ENCODE data around the gene MON1B.
A peak's percentile ranks its signal among the peaks of the same experiment; 100 is the strongest.
"Not testable (repeated sequence)": the region's sequence is repeated elsewhere in the genome, so short reads cannot be mapped to it uniquely, and the experiment has no call there.

MON1B gene

GRCh38 chr16:77190478-77191258 lies at the start of gene MON1B:
Gene MON1B, plus strand, starts transcription at chr16:77191190. Its CDS starts 296 bp downstream, at chr16:77191486.
- DNase-seq (ENCODE audit: low read depth, low spot score), result peak; percentile 79

- DNase-seq (ENCODE audit: low read depth, low spot score), result no peak
Measured at GRCh38 chr16:77143364-77143763, 47.6 kb upstream of the MON1B start.

GRCh38 chr16:77148121-77148520 lies 42.9 kb upstream of the MON1B start:
- DNase-seq (ENCODE audit: low read depth, low spot score), result no peak

- DNase-seq (ENCODE audit: low read depth, low spot score), result no peak
Measured at GRCh38 chr16:77157346-77158058, 33.5 kb upstream of the MON1B start.

- DNase-seq (ENCODE audit: low read depth, low spot score), result no peak
Measured at GRCh38 chr16:77158293-77158692, 32.7 kb upstream of the MON1B start.

- no peak for DNase-seq (ENCODE audit: low read depth, low spot score)
Measured at GRCh38 chr16:77165006-77165405, 26.0 kb upstream of the MON1B start.

- DNase-seq (ENCODE audit: low read depth, low spot score), result not testable (repeated sequence)
Measured at GRCh38 chr16:77165536-77166236, 25.3 kb upstream of the MON1B start.

- no peak for DNase-seq (ENCODE audit: low read depth, low spot score)
Measured at GRCh38 chr16:77166726-77167125, 24.3 kb upstream of the MON1B start.

- DNase-seq (ENCODE audit: low read depth, low spot score), result no peak
Measured at GRCh38 chr16:77168901-77169300, 22.1 kb upstream of the MON1B start.

GRCh38 chr16:77169650-77170236 lies 21.2 kb upstream of the MON1B start:
- DNase-seq (ENCODE audit: low read depth, low spot score), result no peak

GRCh38 chr16:77170805-77171204 lies 20.2 kb upstream of the MON1B start:
- no peak for DNase-seq (ENCODE audit: low read depth, low spot score)

GRCh38 chr16:77171745-77172635 lies 19.0 kb upstream of the MON1B start:
- no peak for DNase-seq (ENCODE audit: low read depth, low spot score)

GRCh38 chr16:77172951-77173350 lies 18.0 kb upstream of the MON1B start:
- DNase-seq (ENCODE audit: low read depth, low spot score), result no peak

GRCh38 chr16:77183137-77183536 lies 7.9 kb upstream of the MON1B start:
- no peak for DNase-seq (ENCODE audit: low read depth, low spot score)

- DNase-seq (ENCODE audit: low read depth, low spot score), result not testable (repeated sequence)
Measured at GRCh38 chr16:77186298-77186697, 4.7 kb upstream of the MON1B start.

GRCh38 chr16:77190190-77190477 lies 856 bp upstream of the MON1B start:
- DNase-seq (ENCODE audit: low read depth, low spot score), result no peak

GRCh38 chr16:77191259-77191969 lies 424 bp downstream of the MON1B start:
- no peak for DNase-seq (ENCODE audit: low read depth, low spot score)

- no peak for DNase-seq (ENCODE audit: low read depth, low spot score)
Measured at GRCh38 chr16:77193377-77193776, 2.4 kb downstream of the MON1B start.

GRCh38 chr16:77194295-77195231 lies 3.6 kb downstream of the MON1B start:
- no peak for DNase-seq (ENCODE audit: low read depth, low spot score)
